Hepatocyte (in vitro differentiated cells): ENCODE results near the gene PDE4D. TPM values are rescaled to one million over a fixed set of nuclear protein-coding genes. Genes with fewer than 3 reads are reported as not detected.

Experiments used
- DNase-seq: peaks from one replicate; pipeline ENCODE4 v3.0.0-alpha.2; 2016; ENCODE audit warnings: low spot score
- H2AFZ ChIP-seq: fragments of 200-600 bp; sonication (generic); 2 replicates; pipeline ENCODE4 v1.6.0; 2016; ENCODE audit warnings: antibody characterized with exemption, mild to moderate bottlenecking
- H3K27ac ChIP-seq: fragments of 200-600 bp; sonication (generic); 2 replicates; pipeline ENCODE4 v1.5.1; 2016; ENCODE audit warnings: mild to moderate bottlenecking
- H3K27me3 ChIP-seq: fragments of 200-600 bp; sonication (generic); 2 replicates; pipeline ENCODE4 v1.6.1; 2016
- H3K36me3 ChIP-seq: fragments of 200-600 bp; sonication (generic); replicated peaks from 2 replicates; pipeline ENCODE4 v1.5.1; 2016; ENCODE audit warnings: low read depth; ENCODE audit not compliant: insufficient read depth
- H3K4me1 ChIP-seq: fragments of 200-600 bp; sonication (generic); 2 replicates; pipeline ENCODE4 v1.5.1; 2016; ENCODE audit warnings: mild to moderate bottlenecking, moderate library complexity; ENCODE audit not compliant: insufficient read depth
- H3K4me2 ChIP-seq: fragments of 200-600 bp; sonication (generic); 2 replicates; pipeline ENCODE4 v1.6.0; 2016
- H3K4me3 ChIP-seq: fragments of 200-600 bp; sonication (generic); 2 replicates; pipeline ENCODE4 v1.5.1; 2016; ENCODE audit warnings: mild to moderate bottlenecking
- H3K79me2 ChIP-seq: fragments of 200-600 bp; sonication (generic); 2 replicates; pipeline ENCODE4 v1.6.0; 2017; ENCODE audit warnings: mild to moderate bottlenecking
- H3K9me2 ChIP-seq: fragments of 200-600 bp; sonication (generic); replicated peaks from 2 replicates; pipeline ENCODE4 v1.6.0; 2017; ENCODE audit warnings: mild to moderate bottlenecking; ENCODE audit not compliant: insufficient read depth
- H3K9me3 ChIP-seq: fragments of 200-600 bp; sonication (generic); 2 replicates; pipeline ENCODE4 v1.5.1; 2016; ENCODE audit warnings: low read depth, mild to moderate bottlenecking
- H4K20me1 ChIP-seq: fragments of 200-600 bp; sonication (generic); 2 replicates; pipeline ENCODE4 v1.6.0; 2016; ENCODE audit warnings: mild to moderate bottlenecking; ENCODE audit not compliant: insufficient read depth, poor library complexity, severe bottlenecking
- CTCF ChIP-seq: fragments of 200-600 bp; sonication (generic); IDR thresholded peaks from 2 replicates; pipeline ENCODE4 v1.5.1; 2016; ENCODE audit warnings: antibody characterized with exemption, mild to moderate bottlenecking; ENCODE audit not compliant: poor library complexity
- EZH2 ChIP-seq: fragments of 200-600 bp; sonication (generic); IDR thresholded peaks from 2 replicates; pipeline ENCODE4 v1.6.1; 2016; ENCODE audit warnings: antibody characterized with exemption, mild to moderate bottlenecking, borderline replicate concordance
- EZH2phosphoT487 ChIP-seq: fragments of 200-600 bp; sonication (generic); IDR thresholded peaks from one replicate; pipeline ENCODE4 v1.6.1; 2018; ENCODE audit warnings: antibody characterized with exemption, mild to moderate bottlenecking, low read depth, moderate library complexity; ENCODE audit not compliant: unreplicated experiment, severe bottlenecking
- WGBS: methylation state at CpG from one replicate; pipeline ENCODE4 v1.1.6; 2016; ENCODE audit warnings: low lambda C conversion rate; ENCODE audit errors: missing lambda C conversion rate; 5-methylcytosine and 5-hydroxymethylcytosine counted together
- polyA plus RNA-seq: library from polyadenylated mRNA; unstranded; fragments of >200 nt; fragmentation: Nextera tagmentation; extraction: Ambion mirVana; gene quantifications from 2 replicates; pipeline ENCODE4 v1.2.1, GENCODE V29; 2016
- total RNA-seq: library from RNA; depleted of rRNA; stranded (reverse); fragments of >200 nt; gene quantifications from 2 replicates; pipeline ENCODE4 v1.2.3, GENCODE V29; 2014

Gene PDE4D
- total and polyA plus RNA-seq, 2 experiments from 2014 or later, result 14.5 to 45.2 TPM

GRCh38 chr5:59864718-59865117, 28.8 kb downstream of the PDE4D start:
- Histone ChIP-seq H3K4me2 (no peak overlapping the region), H3K9me2 (no peaks in the 10 kb centered on the region)
- WGBS, result 70% methylated on average over 3 of the region's 3 CpGs

GRCh38 chr5:59863777-59864176, 29.7 kb downstream of the PDE4D start:
- TF ChIP-seq EZH2, result no peak
- no peak for TF ChIP-seq EZH2phosphoT487
- TF ChIP-seq CTCF, result no peak
- Histone ChIP-seq H3K79me2 (no peaks in the 10 kb centered on the region), H3K4me2 (no peak overlapping the region), H3K27ac (no peak overlapping the region), H3K27me3 (no peaks in the 10 kb centered on the region), H3K9me2 (no peaks in the 10 kb centered on the region), H3K9me3 (no peaks in the 10 kb centered on the region), H3K36me3 (no peaks in the 10 kb centered on the region), H2AFZ (no peak overlapping the region), H3K4me1 (no peaks in the 10 kb centered on the region), H4K20me1 (no peaks in the 10 kb centered on the region), H3K4me3 (no peak overlapping the region)
- DNase-seq, result no peak
- 85% methylated on average over 5 of the region's 5 CpGs for WGBS

More at GRCh38 chr5:59864718-59865117, 28.8 kb downstream of the PDE4D start:
- Histone ChIP-seq H3K27me3 (no peaks in the 10 kb centered on the region), H3K9me3 (no peaks in the 10 kb centered on the region), H3K4me3 (no peak overlapping the region), H4K20me1 (no peaks in the 10 kb centered on the region), H3K36me3 (no peaks in the 10 kb centered on the region), H3K79me2 (no peaks in the 10 kb centered on the region), H3K4me1 (no peaks in the 10 kb centered on the region), H2AFZ (no peak overlapping the region), H3K27ac (no peak overlapping the region)
- no peak for TF ChIP-seq CTCF
- no peak for DNase-seq

DNA sequence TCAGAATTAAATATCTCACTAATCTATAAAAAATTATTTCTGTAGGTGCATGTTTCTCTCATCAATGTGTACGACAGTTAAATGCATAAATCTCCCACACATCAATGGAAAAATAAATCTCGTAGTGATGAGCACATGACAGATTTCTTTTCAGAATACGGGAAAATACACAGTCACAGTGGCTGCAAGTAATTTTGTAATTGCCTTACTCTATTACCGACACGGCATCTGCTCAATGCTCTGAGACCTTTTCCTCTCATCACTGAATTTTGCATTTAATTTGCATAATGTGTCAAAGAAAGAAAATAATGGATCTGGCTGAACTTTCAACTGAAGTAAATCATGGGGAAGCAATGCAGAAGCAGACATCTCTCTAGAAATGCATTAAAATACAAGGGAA, 37.2 kb downstream of the PDE4D start:
- H3K27ac ChIP-seq, result no peak overlapping the region
- no peaks in the 10 kb centered on the region for H3K79me2 ChIP-seq
- H2AFZ ChIP-seq, result no peak overlapping the region
- H3K27me3 ChIP-seq, result peaks cover 6% of the 10 kb centered on the region
- no peaks in the 10 kb centered on the region for H3K4me1 ChIP-seq
- H3K4me3 ChIP-seq, result no peak overlapping the region
- H3K9me3 ChIP-seq, result no peaks in the 10 kb centered on the region
- no peak for DNase-seq
- H3K9me2 ChIP-seq, result no peaks in the 10 kb centered on the region
- no peaks in the 10 kb centered on the region for H3K36me3 ChIP-seq
- no peak for TF ChIP-seq CTCF
- TF ChIP-seq EZH2, result no peak
- no peak for TF ChIP-seq EZH2phosphoT487
- WGBS, result 91% methylated on average over 5 of the region's 5 CpGs
- no peak overlapping the region for H3K4me2 ChIP-seq
- no peaks in the 10 kb centered on the region for H4K20me1 ChIP-seq

DNA sequence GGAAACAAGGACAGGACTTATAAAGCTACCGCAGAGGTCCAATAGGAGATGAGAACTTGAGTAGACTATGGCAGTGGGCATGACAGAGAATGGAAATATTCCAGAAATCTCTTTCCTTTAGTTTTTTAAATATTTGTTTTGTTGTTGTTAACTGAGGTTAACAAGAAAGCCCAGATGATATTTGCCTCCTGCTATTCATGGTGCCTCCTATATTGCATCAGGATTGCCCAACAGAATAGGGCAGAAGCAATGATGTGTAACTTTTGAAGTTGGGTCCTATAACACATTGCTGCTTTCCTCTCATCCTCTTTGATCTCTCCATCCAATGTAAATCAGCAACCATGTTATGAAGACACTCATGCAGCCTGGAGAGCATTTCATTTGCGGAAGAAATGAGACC, 42.8 kb downstream of the PDE4D start:
- no peak for DNase-seq
- no peak overlapping the region for H3K27ac ChIP-seq
- H3K4me2 ChIP-seq, result no peak overlapping the region
- H4K20me1 ChIP-seq, result no peaks in the 10 kb centered on the region
- no peaks in the 10 kb centered on the region for H3K36me3 ChIP-seq
- TF ChIP-seq CTCF (no peak), EZH2 (no peak), EZH2phosphoT487 (no peak)
- no peak overlapping the region for H3K4me3 ChIP-seq
- no peak overlapping the region for H2AFZ ChIP-seq
- no peaks in the 10 kb centered on the region for H3K9me3 ChIP-seq
- 96% methylated on average over 2 of the region's 2 CpGs for WGBS
- peaks cover under 1% of the 10 kb centered on the region for H3K27me3 ChIP-seq
- H3K79me2 ChIP-seq, result no peaks in the 10 kb centered on the region
- H3K4me1 ChIP-seq, result no peaks in the 10 kb centered on the region
- no peaks in the 10 kb centered on the region for H3K9me2 ChIP-seq
